AG04450 (cell line): Measurements from ENCODE around the gene EMD. TPM values are rescaled to one million over a fixed set of nuclear protein-coding genes. Genes with fewer than 3 reads are reported as not detected.

Experiments
- CTCF ChIA-PET: fragments of 300-600, 350-600 bp; formaldehyde crosslinking; extraction: SDS; loops from one replicate; lab custom pipeline; 2022; ENCODE audit warnings: antibody characterized with exemption, inconsistent platforms; lab: Charles Lee
- POLR2A ChIA-PET: fragments of 350-600 bp; formaldehyde crosslinking; extraction: SDS; loops from one replicate; lab custom pipeline; 2021; ENCODE audit warnings: antibody characterized with exemption, inconsistent platforms; lab: Yijun Ruan, JAX
- DNase-seq: peaks from one replicate; pipeline ENCODE4 v3.0.0-alpha.2; 2011; ENCODE audit warnings: low read depth, low spot score
- H3K27ac ChIP-seq: one replicate; pipeline ENCODE4 v1.5.1; 2012; ENCODE audit warnings: low read depth, low read length, control low read depth
- H3K27me3 ChIP-seq: one replicate; pipeline ENCODE4 v1.6.0; 2012; ENCODE audit warnings: low read length; ENCODE audit not compliant: control insufficient read depth, insufficient read depth
- H3K4me3 ChIP-seq: 2 replicates; pipeline ENCODE4 v1.5.1; 2011; ENCODE audit warnings: mild to moderate bottlenecking, low read depth, low read length, control low read depth
- H3K9me3 ChIP-seq: 2 replicates; pipeline ENCODE4 v1.5.1; 2012; ENCODE audit warnings: low read length; ENCODE audit not compliant: control insufficient read depth, insufficient read depth
- polyA plus RNA-seq: library from polyadenylated mRNA; depleted of rRNA; stranded (reverse); fragments of >200 nt; gene quantifications from 2 replicates; pipeline ENCODE4 v1.2.3, GENCODE V29; 2011
- TF ChIP-seq, protein P1 (sequence below): IDR thresholded peaks from 2 replicates; pipeline ENCODE4 v1.5.1; 2011; ENCODE audit warnings: low read depth, low read length, control low read depth, inconsistent platforms

Gene EMD
- polyA plus RNA-seq, 1 experiment: 30.2 TPM

DNA sequence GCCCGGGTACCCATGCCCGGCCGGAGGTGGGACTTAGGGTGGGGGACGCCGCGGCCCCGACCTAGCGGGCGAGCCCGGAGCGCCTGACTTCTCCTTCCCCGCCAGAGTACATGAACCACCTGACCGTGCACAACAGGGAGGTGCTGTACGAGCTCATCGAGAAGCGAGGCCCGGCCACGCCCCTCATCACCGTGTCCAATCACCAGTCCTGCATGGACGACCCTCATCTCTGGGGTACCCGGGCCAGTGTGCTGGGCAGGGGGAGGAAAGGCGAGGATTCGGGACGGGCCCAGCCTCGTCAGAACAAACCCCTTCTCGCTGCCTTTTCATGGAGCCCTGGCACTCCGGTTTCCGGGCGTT is 32.9 kb downstream of the EMD start:
- no peaks in the 10 kb centered on the region for H3K27me3 ChIP-seq
- TF ChIP-seq, protein P1, sequence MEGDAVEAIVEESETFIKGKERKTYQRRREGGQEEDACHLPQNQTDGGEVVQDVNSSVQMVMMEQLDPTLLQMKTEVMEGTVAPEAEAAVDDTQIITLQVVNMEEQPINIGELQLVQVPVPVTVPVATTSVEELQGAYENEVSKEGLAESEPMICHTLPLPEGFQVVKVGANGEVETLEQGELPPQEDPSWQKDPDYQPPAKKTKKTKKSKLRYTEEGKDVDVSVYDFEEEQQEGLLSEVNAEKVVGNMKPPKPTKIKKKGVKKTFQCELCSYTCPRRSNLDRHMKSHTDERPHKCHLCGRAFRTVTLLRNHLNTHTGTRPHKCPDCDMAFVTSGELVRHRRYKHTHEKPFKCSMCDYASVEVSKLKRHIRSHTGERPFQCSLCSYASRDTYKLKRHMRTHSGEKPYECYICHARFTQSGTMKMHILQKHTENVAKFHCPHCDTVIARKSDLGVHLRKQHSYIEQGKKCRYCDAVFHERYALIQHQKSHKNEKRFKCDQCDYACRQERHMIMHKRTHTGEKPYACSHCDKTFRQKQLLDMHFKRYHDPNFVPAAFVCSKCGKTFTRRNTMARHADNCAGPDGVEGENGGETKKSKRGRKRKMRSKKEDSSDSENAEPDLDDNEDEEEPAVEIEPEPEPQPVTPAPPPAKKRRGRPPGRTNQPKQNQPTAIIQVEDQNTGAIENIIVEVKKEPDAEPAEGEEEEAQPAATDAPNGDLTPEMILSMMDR: no peak
- peak overlapping the region; percentile 64 for H3K4me3 ChIP-seq
- no peaks in the 10 kb centered on the region for H3K9me3 ChIP-seq
- ChIA-PET CTCF (no interaction called here), POLR2A (interaction anchor here (0.8 kb wide), 1 partner anchor 47 kb away, joined by 3 read pairs; no protein-coding TSS in a partner anchor)
- no peak for DNase-seq
- no peak overlapping the region for H3K27ac ChIP-seq

DNA sequence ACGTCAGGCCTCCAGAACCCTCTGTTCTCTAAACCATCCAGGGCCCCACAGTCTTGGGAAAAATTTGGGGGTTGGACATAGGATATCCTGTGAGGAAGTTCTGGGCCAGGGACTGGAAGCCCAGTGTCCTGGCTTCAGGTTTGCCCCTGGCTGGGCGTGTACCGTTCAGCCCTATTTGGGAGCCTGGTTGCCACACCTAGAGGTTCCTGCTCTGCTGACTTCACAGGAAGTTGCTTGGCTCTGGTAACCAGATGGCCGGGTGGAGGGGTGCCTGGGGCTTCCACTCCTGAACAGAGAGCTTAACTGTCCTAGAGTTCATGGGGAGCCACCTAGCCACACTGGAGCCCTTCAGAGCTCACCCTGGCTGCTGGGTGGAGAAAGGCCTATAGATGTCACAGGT is 33.4 kb downstream of the EMD start:
- Histone ChIP-seq H3K9me3 (no peaks in the 10 kb centered on the region), H3K27ac (no peak overlapping the region), H3K4me3 (peak overlapping the region; percentile 64), H3K27me3 (no peaks in the 10 kb centered on the region)
- DNase-seq: no peak
- TF ChIP-seq, protein P1: no peak
- POLR2A ChIA-PET: no interaction called here
- CTCF ChIA-PET: no interaction called here

DNA sequence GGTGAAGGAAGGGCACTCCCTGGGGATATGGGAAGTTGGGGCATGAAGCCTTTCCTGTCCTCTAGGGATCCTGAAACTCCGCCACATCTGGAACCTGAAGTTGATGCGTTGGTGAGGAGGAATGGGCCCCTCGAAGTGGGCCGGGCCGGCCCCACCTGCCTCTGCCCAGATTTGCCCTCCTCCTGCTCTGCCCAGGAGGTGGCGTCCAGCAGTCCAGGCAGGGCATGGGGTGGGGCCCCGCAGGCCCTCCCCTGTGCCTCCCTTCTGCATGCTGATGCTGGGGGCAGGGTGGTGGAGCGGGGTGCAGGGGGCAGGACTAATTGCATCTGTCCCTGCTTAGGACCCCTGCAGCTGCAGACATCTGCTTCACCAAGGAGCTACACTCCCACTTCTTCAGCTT is 34.0 kb downstream of the EMD start:
- CTCF ChIA-PET: no interaction called here
- Histone ChIP-seq H3K4me3 (no peak overlapping the region), H3K9me3 (no peaks in the 10 kb centered on the region), H3K27me3 (no peaks in the 10 kb centered on the region), H3K27ac (no peak overlapping the region)
- TF ChIP-seq, protein P1: no peak
- POLR2A ChIA-PET: no interaction called here
- DNase-seq: no peak

DNA sequence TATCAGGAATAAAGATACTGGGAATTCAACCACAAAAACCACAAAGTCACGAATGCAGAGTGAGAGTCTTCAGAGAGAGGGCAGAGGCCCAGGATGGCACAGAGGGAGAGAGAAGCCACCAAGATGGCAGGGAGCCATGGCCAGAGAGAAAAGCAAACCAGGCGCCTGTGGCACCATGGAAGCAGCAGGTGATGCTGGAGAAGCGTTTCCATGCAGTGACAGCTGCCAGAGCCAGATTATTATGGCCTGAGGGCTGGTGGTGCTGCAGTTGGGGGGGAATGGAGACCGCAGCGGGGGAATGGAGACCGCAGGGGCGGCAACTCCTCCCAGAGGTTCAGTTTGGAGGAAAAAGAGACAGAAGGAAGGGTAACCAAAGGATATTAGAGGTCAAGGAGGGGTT is 38.1 kb downstream of the EMD start:
- DNase-seq: no peak
- Histone ChIP-seq H3K4me3 (no peak overlapping the region), H3K27me3 (no peaks in the 10 kb centered on the region), H3K27ac (no peak overlapping the region), H3K9me3 (no peaks in the 10 kb centered on the region)
- CTCF ChIA-PET: no interaction called here
- TF ChIP-seq, protein P1: no peak
- POLR2A ChIA-PET: interaction anchor here (0.6 to 0.7 kb wide), 3 partner anchors 19 to 61 kb away, joined by 3 to 5 read pairs (median 5); no protein-coding TSS in a partner anchor

DNA sequence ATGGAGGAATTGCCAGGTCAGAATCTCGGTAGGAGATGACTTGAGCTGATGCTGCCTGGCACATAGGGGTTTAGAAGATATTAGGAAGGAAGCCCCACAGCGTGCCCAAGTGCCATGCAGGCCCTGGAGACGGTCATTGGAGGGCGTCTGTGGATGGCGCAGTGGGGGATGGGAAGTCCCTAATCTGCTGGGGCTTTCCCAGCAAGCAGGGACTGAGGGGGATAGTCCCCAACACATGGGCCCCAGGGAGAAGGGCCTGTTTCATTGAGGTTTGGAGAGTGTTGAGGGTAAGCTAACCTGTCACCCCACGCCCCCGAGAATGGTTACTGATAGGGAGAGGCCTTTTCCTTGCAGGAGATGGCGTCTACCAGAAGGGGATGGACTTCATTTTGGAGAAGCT is 40.1 kb downstream of the EMD start:
- CTCF ChIA-PET: no interaction called here
- POLR2A ChIA-PET: no interaction called here
- Histone ChIP-seq H3K9me3 (no peaks in the 10 kb centered on the region), H3K4me3 (no peak overlapping the region), H3K27me3 (no peaks in the 10 kb centered on the region), H3K27ac (no peak overlapping the region)
- no peak for DNase-seq
- TF ChIP-seq, protein P1: no peak
